Spleen (tissue), 11 donors: ENCODE measurements around the gene UVSSA. TPM values are rescaled to one million over a fixed set of nuclear protein-coding genes. Genes with fewer than 3 reads are reported as not detected.

Experiments
- DNase-seq: peaks from one replicate; pipeline ENCODE4 v3.0.0-alpha.2; 2020
- H3K27ac ChIP-seq, 8 donors: fragments of 200-600 bp; sonication (generic) in 7 of 8; 1 replicate in 4 of 8; 2 replicates in 4 of 8; pipeline versions ENCODE4 v1.5.0 to v1.8.0; 2016 to 2021; ENCODE audit warnings: inconsistent platforms in 4 of 8, mild to moderate bottlenecking in 4 of 8, moderate library complexity in 1 of 8
- H3K27me3 ChIP-seq, 7 donors: fragments of 200-600 bp; sonication (generic) in 6 of 7; replicated peaks in 1 of 7; 1 replicate in 4 of 7; 2 replicates in 3 of 7; pipeline versions ENCODE4 v1.5.0 to v1.8.0; 2016 to 2021; ENCODE audit warnings: inconsistent platforms in 3 of 7, mild to moderate bottlenecking in 1 of 7
- H3K36me3 ChIP-seq, 6 donors: fragments of 200-600 bp; sonication (generic) in 5 of 6; 1 replicate in 4 of 6; 2 replicates in 2 of 6; pipeline versions ENCODE4 v1.5.0 to v1.8.0; 2016 to 2021; ENCODE audit warnings: inconsistent platforms in 2 of 6
- H3K4me1 ChIP-seq, 6 donors: fragments of 200-600 bp; sonication (generic) in 5 of 6; 1 replicate in 3 of 6; 2 replicates in 3 of 6; pipeline versions ENCODE4 v1.5.0 to v1.8.0; 2016 to 2021; ENCODE audit warnings: inconsistent platforms in 3 of 6
- H3K4me3 ChIP-seq, 8 donors: fragments of 200-600 bp; sonication (generic) in 7 of 8; 1 replicate in 4 of 8; 2 replicates in 4 of 8; pipeline versions ENCODE4 v1.5.0 to v1.8.0; 2016 to 2021; ENCODE audit warnings: inconsistent platforms in 4 of 8, mild to moderate bottlenecking in 4 of 8, moderate library complexity in 2 of 8
- H3K9me3 ChIP-seq, 8 donors: fragments of 200-600 bp; sonication (generic) in 7 of 8; 1 replicate in 4 of 8; 2 replicates in 4 of 8; pipeline versions ENCODE4 v1.5.0 to v1.8.0; 2016 to 2021; ENCODE audit warnings: inconsistent platforms in 4 of 8
- POLR2A ChIP-seq, 3 donors: fragments of 450-650 bp; IDR thresholded peaks; one replicate each; pipeline ENCODE4 v1.5.1; 2017; ENCODE audit warnings: antibody characterized with exemption in 3 of 3, mild to moderate bottlenecking in 1 of 3
- POLR2AphosphoS5 ChIP-seq, 3 donors: sonication (generic); formaldehyde crosslinking; IDR thresholded peaks; one replicate each; pipeline ENCODE4 v1.5.1; 2017; ENCODE audit warnings: antibody characterized with exemption in 3 of 3
- WGBS, 5 donors: extraction: QIAGEN DNeasy Blood & Tissue Kit in 3 of 5; methylation state at CpG; one replicate each; pipeline versions ENCODE4 v1.1.5 to v1.1.7; 2013 to 2018; 5-methylcytosine and 5-hydroxymethylcytosine counted together
- intact Hi-C: fragments of 100-400 bp; cut with DNase I; formaldehyde crosslinking; loops from one replicate; pipeline ENCODE4 v1.15.0; 2023; ENCODE audit warnings: low total_unique reads
- polyA plus RNA-seq, 3 donors: library from polyadenylated mRNA; stranded (reverse); fragments of 200-250 nt; gene quantifications; one replicate each; pipeline ENCODE4 v1.2.1, GENCODE V29; 2013
- total RNA-seq, 7 donors: library from RNA; depleted of rRNA in 3 of 7; stranded (reverse); fragments of >200 nt in 3 of 7; fragmentation: NEBNext Ultra II Directional in 4 of 7; extraction: Animal tissue kit (Norgen Biotek cat#: 25700) in 4 of 7; gene quantifications; one replicate each; pipeline versions ENCODE4 v1.1.0 to v1.2.1, GENCODE V29; 2016 to 2021
- TF ChIP-seq, protein P1 (sequence below), 11 experiments: fragments of 200-600 bp in 7 of 11; fragments of 450-650 bp in 4 of 11; sonication (generic) in 4 of 11; IDR thresholded peaks in 8 of 11; conservative IDR thresholded peaks in 3 of 11; 1 replicate in 7 of 11; 2 replicates in 4 of 11; pipeline versions ENCODE4 v1.4.0 to v1.8.0; 2016 to 2021; ENCODE audit warnings: antibody characterized with exemption in 11 of 11, inconsistent platforms in 4 of 11, mild to moderate bottlenecking in 1 of 11
- donor health status: healthy with polysubstance abuse.
- donor health status: DM: no; HTN: no; CAD: no; lungs with moderate emphysema.
- donor health status: DM: no; HTN: no; CAD: no.
- donor health status: Bipolar disorder and iron deficiency.
- donor health status: healthy.
- donor health status: DM: no; HTN: no; CAD: no.
- donor health status: DM: yes; HTN: yes; CAD: no.

Gene UVSSA
- total and polyA plus RNA-seq, 10 donors = 3.0 to 54.0 (median 26.8) TPM

- Histone ChIP-seq H3K27me3 (no peaks in the 10 kb centered on the region), H3K36me3 (peaks cover 6 to 94% (median 66%) of the 10 kb centered on the region in 6 donors), H3K4me3 (no peak overlapping the region), H3K4me1 (peaks cover 0 to 23% (median 9%) of the 10 kb centered on the region in 6 donors), H3K27ac (no peak overlapping the region), H3K9me3 (no peaks in the 10 kb centered on the region)
- 79 to 94% (median 88%) methylated on average over 13 to 16 of the region's 16 CpGs for WGBS, 5 donors
- DNase-seq = no peak
- TF ChIP-seq, protein P1, sequence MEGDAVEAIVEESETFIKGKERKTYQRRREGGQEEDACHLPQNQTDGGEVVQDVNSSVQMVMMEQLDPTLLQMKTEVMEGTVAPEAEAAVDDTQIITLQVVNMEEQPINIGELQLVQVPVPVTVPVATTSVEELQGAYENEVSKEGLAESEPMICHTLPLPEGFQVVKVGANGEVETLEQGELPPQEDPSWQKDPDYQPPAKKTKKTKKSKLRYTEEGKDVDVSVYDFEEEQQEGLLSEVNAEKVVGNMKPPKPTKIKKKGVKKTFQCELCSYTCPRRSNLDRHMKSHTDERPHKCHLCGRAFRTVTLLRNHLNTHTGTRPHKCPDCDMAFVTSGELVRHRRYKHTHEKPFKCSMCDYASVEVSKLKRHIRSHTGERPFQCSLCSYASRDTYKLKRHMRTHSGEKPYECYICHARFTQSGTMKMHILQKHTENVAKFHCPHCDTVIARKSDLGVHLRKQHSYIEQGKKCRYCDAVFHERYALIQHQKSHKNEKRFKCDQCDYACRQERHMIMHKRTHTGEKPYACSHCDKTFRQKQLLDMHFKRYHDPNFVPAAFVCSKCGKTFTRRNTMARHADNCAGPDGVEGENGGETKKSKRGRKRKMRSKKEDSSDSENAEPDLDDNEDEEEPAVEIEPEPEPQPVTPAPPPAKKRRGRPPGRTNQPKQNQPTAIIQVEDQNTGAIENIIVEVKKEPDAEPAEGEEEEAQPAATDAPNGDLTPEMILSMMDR (IDR thresholded peaks at IDR 0.05 in 8 of 11, conservative IDR thresholded peaks at IDR 0.05 in 3 of 11) = no peak
- TF ChIP-seq POLR2AphosphoS5 (IDR thresholded peaks at IDR 0.05) (no peak), POLR2A (IDR thresholded peaks at IDR 0.05) (no peak)
- intact Hi-C loops = no loop called here
Measured at GRCh38 chr4:1316537-1317168, 30.4 kb upstream of the UVSSA start.

GRCh38 chr4:1317177-1318045 is 29.6 kb upstream of the UVSSA start:
- 94 to 98% (median 96%) methylated on average over 20 to 29 of the region's 29 CpGs for WGBS, 5 donors
- peak; percentile 51 for DNase-seq

DNA sequence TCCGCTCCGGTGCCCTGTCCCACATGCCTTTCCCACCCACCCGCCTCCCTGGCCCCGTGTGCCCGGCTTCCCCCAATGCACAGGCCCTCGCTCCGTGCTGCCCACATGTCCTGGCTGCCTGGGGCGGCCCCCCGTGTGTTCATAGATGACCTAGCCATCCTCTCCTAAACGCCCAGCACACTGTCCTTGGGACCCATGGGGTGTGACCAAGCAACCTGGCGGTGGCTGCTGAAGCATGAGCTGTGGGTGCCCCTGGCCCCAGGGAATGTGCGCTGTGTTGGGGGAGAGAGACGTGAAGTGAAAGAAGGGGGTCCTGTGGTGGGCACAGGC is 29.0 kb upstream of the UVSSA start:
- Histone ChIP-seq H3K4me3 (no peak overlapping the region), H3K9me3 (no peaks in the 10 kb centered on the region), H3K36me3 (peaks cover 5 to 94% (median 65%) of the 10 kb centered on the region in 6 donors), H3K4me1 (peaks cover 0 to 17% (median 5%) of the 10 kb centered on the region in 6 donors), H3K27ac (peak overlapping the region in 2 of 8 donors; percentile 26 to 33), H3K27me3 (no peaks in the 10 kb centered on the region)
- intact Hi-C loops = no loop called here
- DNase-seq = peak; percentile 64
- TF ChIP-seq, protein P1 (IDR thresholded peaks at IDR 0.05 in 8 of 11, conservative IDR thresholded peaks at IDR 0.05 in 3 of 11) = no peak
- TF ChIP-seq POLR2AphosphoS5 (IDR thresholded peaks at IDR 0.05) (no peak), POLR2A (IDR thresholded peaks at IDR 0.05) (no peak)
- 93 to 99% (median 96%) methylated on average over 13 of the region's 13 CpGs for WGBS, 5 donors

More at GRCh38 chr4:1317177-1318045, 29.6 kb upstream of the UVSSA start:
- Histone ChIP-seq H3K9me3 (no peaks in the 10 kb centered on the region), H3K36me3 (peaks cover 6 to 94% (median 68%) of the 10 kb centered on the region in 6 donors), H3K27ac (no peak overlapping the region), H3K27me3 (no peaks in the 10 kb centered on the region), H3K4me1 (peaks cover 0 to 17% (median 5%) of the 10 kb centered on the region in 6 donors), H3K4me3 (no peak overlapping the region)
- intact Hi-C loops = no loop called here
- TF ChIP-seq POLR2A (IDR thresholded peaks at IDR 0.05) (no peak), POLR2AphosphoS5 (IDR thresholded peaks at IDR 0.05) (no peak)
- TF ChIP-seq, protein P1 (IDR thresholded peaks at IDR 0.05 in 8 of 11, conservative IDR thresholded peaks at IDR 0.05 in 3 of 11) = no peak
